PC-3 (cell line): ENCODE measurements around the gene ALDH8A1. TPM values are rescaled to one million over a fixed set of nuclear protein-coding genes. Genes with fewer than 3 reads are reported as not detected.

Source experiments
- ATAC-seq: fragments of 200-7000 bp; cut with Tn5 transposase; 2 replicates; pipeline ENCODE4 v1.9.1; 2020; ENCODE audit warnings: mild to moderate bottlenecking, moderate library complexity
- BruUV-seq: library from RNA; stranded (reverse); fragments of 400-500 nt; replicated peaks from 2 replicates; lab custom pipeline; 2021; lab: Mats Ljungman, UMichigan
- CTCF ChIA-PET: fragments of 300-600 bp; sonication (Branson Sonifier 250); formaldehyde crosslinking; loops from one replicate; lab custom pipeline; 2022; ENCODE audit warnings: antibody characterized with exemption; lab: Charles Lee
- POLR2A ChIA-PET: fragments of 300-600 bp; sonication (Branson Sonifier 250); formaldehyde crosslinking; loops from one replicate; lab custom pipeline; 2022; ENCODE audit warnings: antibody characterized with exemption; ENCODE audit not compliant: unreplicated experiment; lab: Charles Lee
- DNase-seq: peaks from one replicate; pipeline ENCODE4 v3.0.0-alpha.2; 2015
- H2AFZ ChIP-seq: fragments of 300-600 bp; sonication (generic); 2 replicates; pipeline ENCODE4 v1.6.0; 2016; ENCODE audit warnings: antibody characterized with exemption, low read length
- H3F3A ChIP-seq: fragments of 300-600 bp; sonication (generic); one replicate; pipeline ENCODE4 v1.6.0; 2017; ENCODE audit warnings: antibody characterized with exemption, low read length, control low read depth, mild to moderate bottlenecking; ENCODE audit not compliant: unreplicated experiment
- H3K27ac ChIP-seq: fragments of 300-600 bp; sonication (generic); 2 replicates; pipeline ENCODE4 v1.5.1; 2016; ENCODE audit warnings: mild to moderate bottlenecking, low read length
- H3K27me3 ChIP-seq: fragments of 300-600 bp; sonication (generic); 2 replicates; pipeline ENCODE4 v1.6.1; 2016; ENCODE audit warnings: low read length, mixed read lengths
- H3K36me3 ChIP-seq: fragments of 300-600 bp; sonication (generic); 2 replicates; pipeline ENCODE4 v1.6.1; 2016; ENCODE audit warnings: low read depth, mixed run types, low read length, mixed read lengths
- H3K4me1 ChIP-seq: fragments of 300-600 bp; sonication (generic); 2 replicates; pipeline ENCODE4 v1.5.1; 2016; ENCODE audit warnings: low read length; ENCODE audit not compliant: insufficient read depth
- H3K4me2 ChIP-seq: fragments of 300-600 bp; sonication (generic); 2 replicates; pipeline ENCODE4 v1.6.0; 2016; ENCODE audit warnings: low read length
- H3K4me3 ChIP-seq: fragments of 300-600 bp; sonication (generic); 2 replicates; pipeline ENCODE4 v1.5.1; 2016; ENCODE audit warnings: mild to moderate bottlenecking, low read length, mixed read lengths
- H3K79me2 ChIP-seq: fragments of 300-600 bp; sonication (generic); 2 replicates; pipeline ENCODE4 v1.6.1; 2017; ENCODE audit warnings: low read length, mixed read lengths
- H3K9ac ChIP-seq: fragments of 300-600 bp; sonication (generic); 2 replicates; pipeline ENCODE4 v1.6.0; 2016; ENCODE audit warnings: mild to moderate bottlenecking, low read length
- H3K9me2 ChIP-seq: fragments of 300-600 bp; sonication (generic); replicated peaks from 2 replicates; pipeline ENCODE4 v1.6.1; 2016; ENCODE audit warnings: mixed run types, low read length, mixed read lengths
- H3K9me3 ChIP-seq: fragments of 300-600 bp; sonication (generic); 2 replicates; pipeline ENCODE4 v1.6.1; 2016; ENCODE audit warnings: low read length, mixed read lengths
- H4K20me1 ChIP-seq: fragments of 300-600 bp; sonication (generic); 2 replicates; pipeline ENCODE4 v1.6.1; 2016; ENCODE audit warnings: low read length, mixed read lengths
- EZH2 ChIP-seq: fragments of 300-600 bp; sonication (generic); IDR thresholded peaks from one replicate; pipeline ENCODE4 v1.6.1; 2017; ENCODE audit warnings: antibody characterized with exemption, mild to moderate bottlenecking, low read length; ENCODE audit not compliant: unreplicated experiment
- EZH2phosphoT487 ChIP-seq: fragments of 300-600 bp; sonication (generic); IDR thresholded peaks from 2 replicates; pipeline ENCODE4 v1.6.1; 2018; ENCODE audit warnings: mild to moderate bottlenecking, antibody characterized with exemption, low read length, borderline replicate concordance
- intact Hi-C: fragments of 100-400 bp; cut with micrococcal nuclease; formaldehyde crosslinking; loops from 2 replicates; pipeline ENCODE4 v1.9.0; 2023
- total RNA-seq: library from RNA; depleted of rRNA; stranded (reverse); fragments of >200 nt; gene quantifications from 2 replicates; pipeline ENCODE4 v1.2.3, GENCODE V29; 2014
- TF ChIP-seq, protein P1 (sequence below): fragments of 300-600 bp; sonication (generic); conservative IDR thresholded peaks from 2 replicates; pipeline ENCODE4 v1.5.1; 2017; ENCODE audit warnings: antibody characterized with exemption, low read depth, mild to moderate bottlenecking, low read length

ALDH8A1 gene
- total RNA-seq, 1 experiment from 2014 or later: 1.9 TPM

DNA sequence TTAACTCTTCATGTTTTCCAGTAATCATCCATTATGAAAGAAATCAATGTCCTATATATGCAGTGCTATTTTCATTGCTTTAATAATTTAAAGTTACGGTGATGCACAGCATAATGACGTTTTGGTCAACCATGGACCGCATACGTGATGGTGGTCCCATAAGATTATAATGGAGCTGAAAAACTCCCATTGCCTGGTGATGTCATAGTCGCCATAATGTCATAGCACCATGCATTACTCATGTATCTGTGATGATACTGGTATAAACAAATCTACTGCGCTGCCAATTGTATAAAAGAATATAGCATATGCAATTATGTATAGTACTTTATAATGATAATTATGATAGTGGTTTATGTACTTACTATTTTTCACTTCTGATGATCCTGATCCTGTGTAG lies 42.3 kb upstream of the ALDH8A1 start:
- Histone ChIP-seq H3K9me2 (no peaks in the 10 kb centered on the region), H3K9me3 (no peaks in the 10 kb centered on the region), H3K4me3 (no peak overlapping the region), H3K79me2 (no peaks in the 10 kb centered on the region), H3F3A (no peaks in the 10 kb centered on the region), H4K20me1 (no peaks in the 10 kb centered on the region), H3K9ac (no peak overlapping the region), H3K4me2 (no peak overlapping the region), H3K36me3 (no peaks in the 10 kb centered on the region), H3K27ac (no peak overlapping the region), H2AFZ (no peak overlapping the region), H3K27me3 (no peaks in the 10 kb centered on the region), H3K4me1 (no peaks in the 10 kb centered on the region)
- POLR2A ChIA-PET: no interaction called here
- no TSS peak for BruUV-seq
- TF ChIP-seq EZH2 (no peak), EZH2phosphoT487 (no peak)
- TF ChIP-seq, protein P1, sequence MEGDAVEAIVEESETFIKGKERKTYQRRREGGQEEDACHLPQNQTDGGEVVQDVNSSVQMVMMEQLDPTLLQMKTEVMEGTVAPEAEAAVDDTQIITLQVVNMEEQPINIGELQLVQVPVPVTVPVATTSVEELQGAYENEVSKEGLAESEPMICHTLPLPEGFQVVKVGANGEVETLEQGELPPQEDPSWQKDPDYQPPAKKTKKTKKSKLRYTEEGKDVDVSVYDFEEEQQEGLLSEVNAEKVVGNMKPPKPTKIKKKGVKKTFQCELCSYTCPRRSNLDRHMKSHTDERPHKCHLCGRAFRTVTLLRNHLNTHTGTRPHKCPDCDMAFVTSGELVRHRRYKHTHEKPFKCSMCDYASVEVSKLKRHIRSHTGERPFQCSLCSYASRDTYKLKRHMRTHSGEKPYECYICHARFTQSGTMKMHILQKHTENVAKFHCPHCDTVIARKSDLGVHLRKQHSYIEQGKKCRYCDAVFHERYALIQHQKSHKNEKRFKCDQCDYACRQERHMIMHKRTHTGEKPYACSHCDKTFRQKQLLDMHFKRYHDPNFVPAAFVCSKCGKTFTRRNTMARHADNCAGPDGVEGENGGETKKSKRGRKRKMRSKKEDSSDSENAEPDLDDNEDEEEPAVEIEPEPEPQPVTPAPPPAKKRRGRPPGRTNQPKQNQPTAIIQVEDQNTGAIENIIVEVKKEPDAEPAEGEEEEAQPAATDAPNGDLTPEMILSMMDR: no peak
- ATAC-seq: no peak
- DNase-seq: no peak
- intact Hi-C loops: no loop called here
- CTCF ChIA-PET: no interaction called here

DNA sequence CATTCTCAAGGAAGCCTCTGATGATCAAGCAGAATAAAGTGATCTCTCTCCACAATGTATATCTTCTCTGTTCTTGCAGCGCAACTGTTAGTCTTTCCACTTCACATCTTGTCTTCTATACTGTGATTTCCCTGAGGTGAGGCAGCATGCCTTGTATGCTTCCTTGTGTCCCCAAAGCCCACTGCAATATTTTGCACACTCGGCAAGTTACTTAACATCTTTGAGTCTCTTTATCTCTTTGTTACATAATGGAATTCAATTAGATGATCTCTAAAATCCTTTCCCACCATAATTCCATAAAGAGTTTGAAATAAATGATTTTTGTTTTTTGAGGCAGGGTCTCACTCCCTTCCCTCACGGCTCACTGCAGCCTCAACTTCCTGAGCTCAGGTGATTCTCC lies 40.4 kb upstream of the ALDH8A1 start:
- Histone ChIP-seq H3K36me3 (no peaks in the 10 kb centered on the region), H3K4me1 (no peaks in the 10 kb centered on the region), H3K4me3 (no peak overlapping the region), H3K4me2 (no peak overlapping the region), H3K9me3 (no peaks in the 10 kb centered on the region), H4K20me1 (no peaks in the 10 kb centered on the region), H3K79me2 (no peaks in the 10 kb centered on the region), H3K27me3 (no peaks in the 10 kb centered on the region), H3K27ac (no peak overlapping the region), H2AFZ (no peak overlapping the region), H3F3A (no peaks in the 10 kb centered on the region), H3K9ac (no peak overlapping the region), H3K9me2 (no peaks in the 10 kb centered on the region)
- DNase-seq (no peak), ATAC-seq (no peak)
- BruUV-seq: no TSS peak
- POLR2A ChIA-PET: no interaction called here
- CTCF ChIA-PET: no interaction called here
- TF ChIP-seq EZH2phosphoT487 (no peak), EZH2 (no peak)
- TF ChIP-seq, protein P1: no peak
- intact Hi-C loops: no loop called here

DNA sequence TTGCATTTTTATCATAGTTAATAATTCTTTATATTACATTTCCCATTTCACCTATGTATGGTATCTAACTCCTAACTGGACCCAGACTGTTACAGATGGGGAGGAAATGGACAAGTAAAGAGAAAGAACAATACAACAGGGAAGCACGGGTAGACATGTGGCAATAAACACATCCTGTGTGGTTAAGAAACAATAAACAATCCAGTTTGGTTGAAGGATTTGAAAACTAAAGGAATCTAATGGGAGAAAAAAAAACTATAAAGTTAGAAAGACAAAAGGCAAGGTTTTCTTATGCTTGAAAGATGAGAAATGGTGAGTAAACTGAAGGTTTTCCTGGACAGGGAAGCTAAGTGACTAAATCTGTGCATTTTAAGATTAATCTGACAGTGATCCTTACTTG lies 34.9 kb upstream of the ALDH8A1 start:
- intact Hi-C loops: no loop called here
- Histone ChIP-seq H3K27ac (no peak overlapping the region), H4K20me1 (no peaks in the 10 kb centered on the region), H3K79me2 (no peaks in the 10 kb centered on the region), H3K9ac (no peak overlapping the region), H3K4me1 (no peaks in the 10 kb centered on the region), H3K9me3 (no peaks in the 10 kb centered on the region), H3K27me3 (no peaks in the 10 kb centered on the region), H3K9me2 (no peaks in the 10 kb centered on the region), H3K4me2 (no peak overlapping the region), H3F3A (no peaks in the 10 kb centered on the region), H3K4me3 (no peak overlapping the region), H3K36me3 (peaks cover 9% of the 10 kb centered on the region; the same call in 1 of the 2 replicates), H2AFZ (no peak overlapping the region)
- no peak for ATAC-seq
- TF ChIP-seq EZH2: no peak
- TF ChIP-seq EZH2phosphoT487: no peak
- TF ChIP-seq, protein P1: no peak
- no peak for DNase-seq
- BruUV-seq: no TSS peak
- ChIA-PET POLR2A (no interaction called here), CTCF (no interaction called here)
